Measurements from ENCODE around the gene OR2A1. TPM values are rescaled to one million over a fixed set of nuclear protein-coding genes. Genes with fewer than 3 reads are reported as not detected.

OR2A1 gene
- total RNA-seq, 4 donors from 2014 or later, result 0.17 to 0.26 (median 0.17) TPM; not detected in 1

Other genes with a start within 250 kb of the OR2A1 start
- not detected for gene OR2A25, start 242.6 kb upstream of the OR2A1 start, total RNA-seq
- gene OR2A12, start 226.1 kb upstream of the OR2A1 start, total RNA-seq, result not detected
- gene OR2A2, start 202.8 kb upstream of the OR2A1 start, total RNA-seq, result not detected
- gene OR2A14, start 189.2 kb upstream of the OR2A1 start, total RNA-seq, result not detected
- 1 to 10 TPM in 1 of 4 donors, under 1 TPM in 2, not detected in 1; 0.71 to 2.5 (median 0.83) TPM for gene CTAGE4, start 129.0 kb upstream of the OR2A1 start, total RNA-seq
- gene ARHGEF35, start 116.6 kb upstream of the OR2A1 start, total RNA-seq, result 1 to 10 TPM; 1.5 to 4.0 (median 1.8) TPM
- gene OR2A42, start 72.8 kb upstream of the OR2A1 start, total RNA-seq, result under 1 TPM in 2 of 4 donors, not detected in 2; 0.11 to 0.19 TPM
- 1 to 10 TPM in 3 of 4 donors, not detected in 1; 1.2 to 2.3 (median 2.1) TPM for gene OR2A7, start 47.6 kb upstream of the OR2A1 start, total RNA-seq
- gene CTAGE8, start 43.1 kb upstream of the OR2A1 start, total RNA-seq, result 1 to 10 TPM in 1 of 4 donors, under 1 TPM in 2, not detected in 1; 0.42 to 1.5 (median 0.71) TPM
- 10 to 100 TPM in 1 of 4 donors, 1 to 10 TPM in 3; 4.6 to 11.8 (median 8.9) TPM for gene ARHGEF5, start 43.0 kb downstream of the OR2A1 start, total RNA-seq
- gene NOBOX, start 91.3 kb downstream of the OR2A1 start, total RNA-seq, result not detected

Measured in esophagus muscularis mucosa (tissue), 4 donors.